NCI-H446 treated with DMSO at 0.1 percent for 48 hours (cell line): ENCODE measurements around the gene CTTN.
A peak's percentile ranks its signal among the peaks of the same experiment; 100 is the strongest.

Source experiments
- DNase-seq: peaks from one replicate; lab custom pipeline; 2025; lab: John Stamatoyannopoulos, UW

CTTN gene

DNA sequence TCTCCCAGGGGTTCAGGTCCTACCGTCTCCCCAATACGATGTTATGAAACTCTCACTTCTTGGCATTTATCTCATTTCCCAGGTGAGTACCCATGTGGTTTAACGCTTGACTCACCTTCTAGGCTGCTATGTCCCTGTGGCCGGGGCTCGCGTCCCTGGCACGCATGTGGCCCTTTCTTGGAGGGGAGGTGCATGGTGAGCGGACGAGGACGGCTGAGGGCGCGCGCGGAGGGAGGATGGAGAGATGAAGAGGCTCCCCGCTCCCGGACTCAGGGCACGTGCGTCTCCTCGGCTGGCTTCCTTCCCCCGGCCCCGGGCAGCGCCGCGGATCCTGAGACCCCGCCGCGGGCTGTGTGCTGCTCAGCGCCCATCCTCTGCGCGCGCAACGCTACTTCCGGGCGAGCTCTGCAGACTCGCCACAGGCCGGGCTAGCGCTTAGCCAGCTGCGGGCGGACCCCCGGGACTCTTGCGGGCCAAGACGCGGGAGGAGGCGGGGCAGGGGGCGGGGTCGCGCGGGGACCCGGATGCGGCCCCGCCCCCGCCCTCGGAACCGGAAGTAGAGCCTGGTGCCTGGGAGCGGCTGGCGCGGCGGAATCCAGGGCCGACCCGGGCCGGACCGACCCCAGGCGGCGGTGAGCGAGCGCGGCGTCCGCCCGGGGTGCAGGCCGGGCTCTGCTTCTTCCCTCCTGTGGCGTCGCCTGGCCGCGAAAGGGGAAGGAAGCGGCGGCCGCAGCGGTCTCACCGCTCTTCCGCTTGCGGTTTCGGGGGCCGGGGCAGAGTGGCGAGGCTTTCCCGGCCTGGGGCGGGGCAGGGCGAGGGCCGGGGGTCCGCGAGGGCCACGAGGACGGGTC lies at the start of gene CTTN:
Gene CTTN (plus strand): TSS at position 547 of the 851 bp plus-strand sequence. CDS start 8,769 bp downstream, outside the sequence.
- peak; percentile 82 for DNase-seq

- no peak for DNase-seq
Observed at GRCh38 chr11:70348608-70349007, 49.7 kb upstream of the CTTN start.

- DNase-seq: no peak
Observed at GRCh38 chr11:70351646-70352045, 46.7 kb upstream of the CTTN start.

DNA sequence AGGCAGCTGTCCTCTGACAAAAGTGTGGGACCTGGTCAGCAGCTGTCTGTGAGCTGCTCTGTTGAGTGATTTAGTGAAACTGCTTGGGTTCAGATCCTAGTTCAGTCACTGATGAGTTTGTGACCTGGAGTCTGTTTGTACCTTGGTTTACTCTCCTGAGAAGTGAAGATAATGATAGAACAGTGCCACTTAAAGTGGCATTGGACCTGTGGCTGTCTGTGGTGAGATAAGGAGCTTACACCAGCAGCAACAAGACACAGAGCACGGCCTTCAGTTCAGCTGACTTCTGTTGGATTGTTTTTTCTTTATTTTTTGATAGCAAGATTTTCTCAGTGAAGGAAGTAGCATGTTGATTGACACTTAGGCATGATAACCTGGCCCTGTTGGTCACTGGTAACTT lies 46.2 kb upstream of the CTTN start:
- DNase-seq: no peak

GRCh38 chr11:70352601-70353000 lies 45.7 kb upstream of the CTTN start:
- no peak for DNase-seq

DNA sequence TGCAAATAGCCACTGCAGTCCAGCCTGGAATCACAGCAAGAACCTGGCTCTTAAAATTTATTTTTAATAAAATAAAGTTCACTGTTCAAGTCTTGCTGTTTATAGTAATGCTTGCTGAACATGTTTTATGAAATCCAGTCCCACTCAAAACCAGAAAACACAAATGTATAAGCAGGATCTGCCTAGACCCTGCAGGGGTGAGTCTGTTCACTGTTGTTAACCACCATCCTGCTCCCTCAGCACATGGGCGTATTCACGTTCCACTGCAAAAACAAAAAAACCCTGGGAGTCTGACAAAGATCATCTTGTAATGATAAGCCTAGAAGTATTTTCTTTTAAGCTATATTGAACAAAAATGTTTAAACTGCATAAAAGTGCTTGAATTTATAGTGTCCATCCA lies 45.0 kb upstream of the CTTN start:
- no peak for DNase-seq

GRCh38 chr11:70353900-70354568 lies 44.3 kb upstream of the CTTN start:
- no peak for DNase-seq

GRCh38 chr11:70354629-70355028 lies 43.7 kb upstream of the CTTN start:
- DNase-seq: no peak

GRCh38 chr11:70358753-70359152 lies 39.6 kb upstream of the CTTN start:
- DNase-seq: no peak

DNA sequence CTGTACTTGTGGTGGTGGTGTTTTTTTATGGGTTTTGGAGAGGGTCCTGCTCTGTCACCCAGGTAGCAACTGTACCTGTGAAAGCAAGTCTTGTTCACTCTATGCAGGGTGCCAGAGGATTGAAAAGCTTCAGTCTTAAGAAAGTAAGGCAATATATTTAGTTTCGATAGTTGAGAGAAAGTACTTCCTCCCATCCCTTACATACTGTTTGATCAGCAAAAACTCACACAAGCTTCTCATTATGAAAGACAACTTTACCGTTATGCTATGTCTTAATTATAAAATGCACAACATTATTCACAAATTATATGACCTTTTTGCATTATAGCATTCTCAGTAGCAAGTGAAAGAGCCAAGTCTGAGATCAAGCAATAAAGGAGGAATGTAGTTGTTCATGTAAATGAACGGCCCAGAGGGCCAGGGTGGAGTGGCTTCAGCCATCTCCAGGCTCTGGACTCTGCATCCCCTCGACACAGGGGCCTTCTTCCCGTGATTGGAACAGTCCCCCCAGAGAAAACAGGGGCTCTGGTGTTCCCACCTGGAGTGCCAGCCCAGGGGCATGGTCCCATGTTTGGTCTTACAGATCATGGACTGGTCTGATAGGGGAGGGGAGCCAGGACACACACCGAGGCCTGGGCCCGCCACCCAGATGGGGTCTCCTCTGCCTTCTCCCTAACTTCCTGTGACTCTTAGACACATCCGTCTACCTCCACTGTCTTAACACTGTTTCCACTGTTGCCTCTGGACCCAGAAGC lies 38.7 kb upstream of the CTTN start:
- no peak for DNase-seq

DNA sequence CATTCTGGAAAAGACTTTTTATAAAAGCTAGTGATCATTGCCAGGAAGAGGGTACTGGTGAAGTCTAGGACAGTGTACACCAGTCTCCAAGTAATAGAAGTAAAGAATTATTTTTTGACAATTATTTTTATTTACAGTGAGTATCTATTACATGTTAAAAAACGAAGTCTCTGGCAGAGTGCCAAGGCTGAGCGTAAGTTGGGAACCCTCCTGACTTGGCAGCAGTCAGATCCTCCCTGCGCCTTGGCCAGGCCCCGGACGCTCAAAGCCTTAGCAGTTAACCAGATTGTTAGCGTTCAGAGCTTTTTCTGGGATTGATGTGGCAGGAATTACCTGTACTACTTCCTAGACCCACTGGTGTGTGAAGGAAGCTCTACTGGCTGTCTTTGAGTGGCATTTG lies 38.1 kb upstream of the CTTN start:
- DNase-seq: no peak

DNA sequence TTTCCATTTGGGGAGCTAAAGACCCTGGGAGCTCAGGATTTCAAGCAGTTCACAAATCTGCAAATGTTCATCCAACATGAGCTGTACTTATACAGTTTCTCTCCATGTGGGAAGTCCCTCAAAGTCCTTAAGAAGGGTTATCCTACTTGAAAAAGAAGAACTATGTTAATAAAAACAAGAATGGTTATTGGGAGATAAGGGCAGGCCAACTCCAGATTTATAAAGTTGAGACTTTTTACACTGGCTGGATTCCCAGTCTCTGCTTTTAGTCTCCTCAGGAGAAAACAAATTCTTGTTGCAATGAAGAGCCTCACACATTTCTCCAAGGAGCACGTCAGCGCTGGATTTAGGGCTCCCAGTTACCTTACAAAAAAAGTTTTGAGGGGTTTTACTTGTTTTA lies 34.2 kb upstream of the CTTN start:
- no peak for DNase-seq

GRCh38 chr11:70364745-70365543 lies 33.4 kb upstream of the CTTN start:
- no peak for DNase-seq

- no peak for DNase-seq
Observed at GRCh38 chr11:70365544-70365927, 32.8 kb upstream of the CTTN start.

- DNase-seq: no peak
Observed at GRCh38 chr11:70367071-70367470, 31.3 kb upstream of the CTTN start.

GRCh38 chr11:70368961-70369360 lies 29.4 kb upstream of the CTTN start:
- DNase-seq: no peak

GRCh38 chr11:70371241-70371640 lies 27.1 kb upstream of the CTTN start:
- DNase-seq: no peak

GRCh38 chr11:70372076-70372475 lies 26.3 kb upstream of the CTTN start:
- DNase-seq: no peak

DNA sequence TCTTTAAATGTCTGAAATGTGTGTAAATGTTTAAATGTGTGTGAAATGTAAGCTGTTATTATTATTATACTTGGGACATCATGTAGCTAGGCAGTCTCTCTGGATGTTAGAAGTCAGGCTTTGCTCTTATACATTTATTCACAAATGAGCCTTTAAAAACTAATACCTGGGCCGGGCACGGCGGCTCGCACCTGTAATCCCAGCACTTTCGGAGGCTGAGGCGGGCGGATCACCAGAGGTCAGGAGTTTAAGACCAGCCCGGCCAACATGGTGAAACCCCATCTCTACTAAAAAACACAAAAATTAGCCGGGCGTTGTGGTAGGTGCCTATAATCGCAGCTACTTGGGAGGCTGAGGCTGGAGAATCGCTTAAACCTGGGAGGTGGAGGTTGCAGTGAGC lies 21.7 kb upstream of the CTTN start:
- DNase-seq: no peak

DNA sequence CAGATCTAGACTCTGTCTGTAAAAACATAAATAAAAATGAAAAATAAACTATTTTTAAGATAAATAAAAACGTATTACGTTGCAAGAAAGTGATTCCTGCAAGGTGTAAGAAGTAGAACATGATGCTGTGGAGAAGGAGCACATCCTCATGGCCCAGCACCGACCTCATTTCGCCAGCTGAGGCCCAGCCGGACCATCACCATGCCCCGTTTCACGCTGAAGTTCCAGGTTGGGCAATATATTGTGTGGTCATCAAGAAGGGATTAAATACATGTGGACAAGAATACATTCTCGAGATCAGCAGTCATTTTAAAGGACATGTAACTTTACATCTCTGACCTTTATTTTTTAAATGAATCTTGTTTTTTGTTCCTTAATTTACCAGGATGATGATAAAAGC lies 20.7 kb upstream of the CTTN start:
- no peak for DNase-seq

GRCh38 chr11:70378506-70379134 lies 19.7 kb upstream of the CTTN start:
- DNase-seq: no peak

- DNase-seq: no peak
Observed at GRCh38 chr11:70381350-70381749, 17.0 kb upstream of the CTTN start.
